Left ventricle myocardium inferior (tissue), 1 donor: Measurements from ENCODE around the gene EPN2. TPM values are rescaled to one million over a fixed set of nuclear protein-coding genes. Genes with fewer than 3 reads are reported as not detected.
"Not testable (repeated sequence)": the region's sequence is repeated elsewhere in the genome, so short reads cannot be mapped to it uniquely, and the experiment has no call there.

Experiments used
- DNase-seq: peaks from one replicate; pipeline ENCODE4 v3.0.0-alpha.2; 2020
- H3K27ac ChIP-seq: fragments of 200-600 bp; replicated peaks from 2 replicates; pipeline ENCODE4 v1.8.0; 2021
- H3K27me3 ChIP-seq: fragments of 200-600 bp; 2 replicates; pipeline ENCODE4 v1.8.0; 2021; ENCODE audit warnings: low read depth
- H3K36me3 ChIP-seq: fragments of 200-600 bp; 2 replicates; pipeline ENCODE4 v1.8.0; 2021
- H3K4me1 ChIP-seq: fragments of 200-600 bp; 2 replicates; pipeline ENCODE4 v1.8.0; 2021
- H3K4me3 ChIP-seq: fragments of 200-600 bp; 2 replicates; pipeline ENCODE4 v1.8.0; 2021; ENCODE audit warnings: mild to moderate bottlenecking, moderate library complexity
- H3K9me3 ChIP-seq: fragments of 200-600 bp; replicated peaks from 2 replicates; pipeline ENCODE4 v1.8.0; 2021
- intact Hi-C: fragments of 100-400 bp; cut with micrococcal nuclease; formaldehyde crosslinking; loops from one replicate; pipeline ENCODE4 v1.11.0; 2022
- long read RNA-seq: library from polyadenylated mRNA; unstranded; transcript quantifications from one replicate; pipeline ENCODE4 v2.0.0, GENCODE V29; 2021
- total RNA-seq: library from RNA; stranded (reverse); fragmentation: NEBNext Ultra II Directional; extraction: Animal tissue kit (Norgen Biotek cat#: 25700); gene quantifications from one replicate; pipeline ENCODE4 v1.2.1, GENCODE V29; 2021
- donor health status: DM: no; HTN: yes; CAD: no; lungs with severe emphysema.

Gene EPN2
- 71.7 TPM for total RNA-seq
- long read RNA-seq, full-length matches to known transcripts: 59 of 152 reads
- long read RNA-seq, partial matches to known transcripts: 21 of 152 reads
- long read RNA-seq, other reads (novel, unspliced or antisense): 72 of 152 reads

DNA sequence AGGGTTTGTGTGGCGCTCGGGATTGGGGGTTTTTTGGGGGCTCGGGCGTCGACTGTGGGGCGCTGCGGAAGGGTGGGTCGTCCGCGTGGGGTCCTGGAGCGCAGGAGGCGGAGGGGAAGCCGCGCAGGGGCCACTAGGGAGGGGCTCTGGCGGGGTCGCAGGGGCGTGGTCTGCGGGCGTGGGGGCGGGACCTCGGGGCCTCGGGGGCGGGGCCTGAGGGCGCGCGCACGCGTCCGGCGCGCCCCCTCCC lies at the start of gene EPN2:
Gene EPN2, plus strand, starts transcription at position 228 of the 250 bp plus-strand sequence. CDS start 45,754 bp downstream, outside the sequence.
- H3K9me3 ChIP-seq, intact Hi-C loops: not testable (repeated sequence)
- DNase-seq: peak; percentile 78

DNA sequence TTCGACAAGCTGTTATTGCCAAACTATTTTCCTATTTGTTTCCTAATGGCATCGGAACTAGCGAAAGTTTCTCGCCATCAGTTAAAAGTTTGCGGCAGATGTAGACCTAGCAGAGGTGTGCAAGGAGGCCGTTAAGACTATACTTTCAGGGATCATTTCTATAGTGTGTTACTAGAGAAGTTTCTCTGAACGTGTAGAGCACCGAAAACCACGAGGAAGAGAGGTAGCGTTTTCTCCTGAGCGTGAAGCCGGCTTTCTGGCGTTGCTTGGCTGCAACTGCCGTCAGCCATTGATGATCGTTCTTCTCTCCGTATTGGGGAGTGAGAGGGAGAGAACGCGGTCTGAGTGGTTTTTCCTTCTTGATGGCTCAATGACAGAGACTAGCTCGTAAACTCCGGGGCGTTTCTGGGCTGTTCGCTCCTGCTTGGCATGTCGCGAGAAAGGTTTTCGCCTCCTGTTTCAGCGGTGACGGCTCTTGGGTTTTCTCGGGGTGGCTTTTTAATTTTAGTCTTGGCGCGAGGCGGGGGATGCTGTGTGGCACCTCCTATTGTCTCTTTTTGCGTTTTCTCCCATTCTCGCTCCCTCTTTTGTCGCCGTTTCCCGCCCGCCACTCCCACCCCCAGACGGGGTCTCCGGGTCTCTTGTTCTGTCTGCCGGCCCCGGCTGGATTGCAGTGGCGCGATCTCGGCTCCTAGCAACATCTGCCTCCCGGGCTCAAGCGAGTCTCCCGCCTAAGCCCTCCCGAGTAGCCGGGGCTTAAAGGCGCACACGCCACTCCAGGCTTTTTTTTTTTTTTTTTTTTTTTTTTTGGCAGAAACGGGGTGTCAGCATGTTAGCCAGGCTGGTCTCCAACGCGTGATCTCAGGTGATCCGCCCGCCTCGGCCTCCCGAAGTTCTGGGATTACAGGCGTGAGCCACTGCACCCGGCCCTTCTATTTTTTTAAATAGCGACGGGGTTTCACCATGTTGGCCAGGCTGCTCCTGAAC lies 49.0 kb upstream of the EPN2 start:
- peak overlapping the region; percentile 72 for H3K27ac ChIP-seq
- intact Hi-C loops, H3K4me1 ChIP-seq, H3K36me3 ChIP-seq, DNase-seq, H3K4me3 ChIP-seq, H3K9me3 ChIP-seq, H3K27me3 ChIP-seq: not testable (repeated sequence)

More for the DNA sequence above, at the start of gene EPN2:
- Histone ChIP-seq H3K4me1 (peaks cover 46% of the 10 kb centered on the region), H3K27ac (peak within 1 kb of the TSS; percentile 97), H3K4me3 (peak within 1 kb of the TSS; percentile 100)
- H3K27me3 ChIP-seq, H3K36me3 ChIP-seq: not testable (repeated sequence)

DNA sequence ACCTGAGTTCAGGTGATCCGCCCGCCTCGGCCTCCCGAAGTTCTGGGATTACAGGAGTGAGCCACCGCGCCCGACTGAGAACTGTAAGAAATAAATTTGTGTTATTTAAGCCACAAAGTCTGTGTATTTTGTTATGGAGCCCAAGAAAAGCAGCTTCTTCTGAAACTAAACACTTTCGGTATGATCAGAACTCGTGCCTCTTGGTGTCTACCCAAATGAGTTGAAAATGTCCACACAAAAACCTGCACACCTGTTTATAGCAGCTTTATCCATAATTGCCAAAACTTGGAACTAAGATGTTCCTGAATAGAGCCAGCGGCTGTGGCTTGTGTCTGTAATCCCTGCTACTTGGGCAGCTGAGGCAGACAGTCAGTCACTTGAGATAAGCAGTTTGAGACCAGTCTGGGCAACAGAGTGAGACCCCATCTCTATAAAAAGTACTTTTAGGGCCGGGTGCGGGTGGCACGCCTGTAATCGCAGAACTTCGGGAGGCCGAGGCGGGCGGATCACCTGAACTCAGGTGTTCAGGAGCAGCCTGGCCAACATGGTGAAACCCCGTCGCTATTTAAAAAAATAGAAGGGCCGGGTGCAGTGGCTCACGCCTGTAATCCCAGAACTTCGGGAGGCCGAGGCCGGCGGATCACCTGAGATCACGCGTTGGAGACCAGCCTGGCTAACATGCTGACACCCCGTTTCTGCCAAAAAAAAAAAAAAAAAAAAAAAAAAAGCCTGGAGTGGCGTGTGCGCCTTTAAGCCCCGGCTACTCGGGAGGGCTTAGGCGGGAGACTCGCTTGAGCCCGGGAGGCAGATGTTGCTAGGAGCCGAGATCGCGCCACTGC lies 48.1 kb upstream of the EPN2 start:
- DNase-seq, H3K36me3 ChIP-seq, H3K27me3 ChIP-seq, H3K4me3 ChIP-seq, H3K27ac ChIP-seq, H3K4me1 ChIP-seq, intact Hi-C loops, H3K9me3 ChIP-seq: not testable (repeated sequence)

DNA sequence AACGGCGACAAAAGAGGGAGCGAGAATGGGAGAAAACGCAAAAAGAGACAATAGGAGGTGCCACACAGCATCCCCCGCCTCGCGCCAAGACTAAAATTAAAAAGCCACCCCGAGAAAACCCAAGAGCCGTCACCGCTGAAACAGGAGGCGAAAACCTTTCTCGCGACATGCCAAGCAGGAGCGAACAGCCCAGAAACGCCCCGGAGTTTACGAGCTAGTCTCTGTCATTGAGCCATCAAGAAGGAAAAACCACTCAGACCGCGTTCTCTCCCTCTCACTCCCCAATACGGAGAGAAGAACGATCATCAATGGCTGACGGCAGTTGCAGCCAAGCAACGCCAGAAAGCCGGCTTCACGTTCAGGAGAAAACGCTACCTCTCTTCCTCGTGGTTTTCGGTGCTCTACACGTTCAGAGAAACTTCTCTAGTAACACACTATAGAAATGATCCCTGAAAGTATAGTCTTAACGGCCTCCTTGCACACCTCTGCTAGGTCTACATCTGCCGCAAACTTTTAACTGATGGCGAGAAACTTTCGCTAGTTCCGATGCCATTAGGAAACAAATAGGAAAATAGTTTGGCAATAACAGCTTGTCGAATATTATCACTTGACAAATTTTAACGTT lies 47.3 kb upstream of the EPN2 start:
- H3K4me3 ChIP-seq, H3K27ac ChIP-seq, intact Hi-C loops, H3K4me1 ChIP-seq, H3K27me3 ChIP-seq, DNase-seq, H3K36me3 ChIP-seq, H3K9me3 ChIP-seq: not testable (repeated sequence)

DNA sequence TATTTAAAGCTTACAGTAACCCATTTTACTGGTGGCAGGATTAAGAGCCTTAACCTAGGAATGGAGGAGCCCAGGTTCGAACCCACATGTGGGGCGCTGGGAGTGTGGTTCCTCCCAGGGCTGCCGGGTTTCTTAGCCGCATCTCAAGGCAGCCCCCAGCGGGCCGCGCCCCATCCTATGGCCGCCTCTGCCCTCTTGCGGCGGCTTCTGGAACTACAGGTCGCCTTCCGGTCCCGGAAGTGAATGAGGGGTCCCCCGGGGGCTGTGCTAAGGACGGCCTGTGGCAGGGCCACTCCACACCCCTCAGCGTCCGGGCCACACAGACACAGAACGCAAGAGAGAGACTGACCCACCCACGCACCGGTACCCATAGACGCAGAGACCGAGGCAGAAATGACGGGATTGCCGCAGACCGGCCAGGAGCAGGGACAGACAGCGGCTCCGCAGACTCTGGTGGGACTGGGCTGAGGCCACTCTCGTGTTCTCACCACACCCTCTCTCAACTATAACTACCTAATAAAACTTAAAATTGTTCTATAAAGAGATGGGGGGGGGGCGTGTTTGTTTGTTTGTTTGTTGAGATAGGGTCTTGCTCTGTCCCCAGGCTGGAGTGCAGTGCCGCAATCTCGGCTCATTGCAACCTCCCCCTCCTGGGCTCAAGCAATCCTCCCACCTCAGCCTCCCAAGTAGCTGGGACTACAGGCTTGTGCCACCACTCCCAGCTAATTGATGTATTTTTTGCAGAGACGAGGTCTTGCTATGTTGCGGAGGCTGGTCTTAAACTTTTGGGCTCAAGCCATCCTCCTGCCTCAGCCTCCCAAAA lies 40.6 kb upstream of the EPN2 start:
- Histone ChIP-seq H3K27ac (peak overlapping the region; percentile 82), H3K4me3 (peak overlapping the region; percentile 67)
- peak; percentile 59 for DNase-seq
- H3K9me3 ChIP-seq, H3K27me3 ChIP-seq, intact Hi-C loops, H3K4me1 ChIP-seq, H3K36me3 ChIP-seq: not testable (repeated sequence)

DNA sequence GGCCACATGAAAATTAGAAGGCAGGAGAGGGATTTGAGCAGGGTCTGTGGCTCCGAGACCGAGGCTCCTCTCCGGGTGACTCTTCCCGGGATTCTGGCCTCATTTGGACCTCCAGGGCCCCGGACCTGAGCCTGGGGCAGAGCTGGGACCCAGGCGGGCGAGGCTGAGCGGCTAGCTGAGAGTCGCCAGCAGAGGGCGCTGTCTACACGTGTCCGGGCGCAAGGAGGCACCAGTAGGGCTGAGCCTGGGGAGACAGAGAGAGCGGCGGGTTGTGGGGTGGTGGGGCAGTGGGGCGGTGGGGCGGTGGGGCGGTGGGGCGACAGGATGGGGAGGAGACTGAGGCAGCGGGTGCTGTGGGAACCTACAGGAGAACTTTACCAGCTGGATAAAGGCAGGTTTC lies 34.7 kb upstream of the EPN2 start:
- H3K9me3 ChIP-seq, H3K4me3 ChIP-seq, DNase-seq, H3K36me3 ChIP-seq, intact Hi-C loops, H3K27ac ChIP-seq, H3K4me1 ChIP-seq, H3K27me3 ChIP-seq: not testable (repeated sequence)

DNA sequence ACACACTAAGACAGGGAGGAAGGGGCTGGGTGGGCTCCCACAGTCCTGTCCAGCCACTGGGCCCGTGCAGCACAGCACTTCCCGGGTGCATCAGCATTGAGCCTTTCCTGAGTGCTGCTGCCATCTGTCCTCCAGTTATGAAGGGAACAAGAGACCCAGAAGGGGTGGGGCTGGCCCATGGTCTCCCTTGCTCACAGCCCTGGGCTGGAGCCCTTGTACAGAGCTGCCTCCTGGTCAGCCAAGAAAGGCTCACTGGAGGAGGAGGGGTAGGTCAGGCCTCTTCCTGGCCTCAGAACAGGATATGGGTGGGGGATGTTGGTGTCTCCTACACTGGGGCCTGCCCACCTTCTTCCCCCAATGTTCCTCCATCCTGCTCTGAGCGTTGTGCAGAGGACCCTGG lies 33.7 kb upstream of the EPN2 start:
- H3K27ac ChIP-seq, intact Hi-C loops, H3K4me3 ChIP-seq, H3K36me3 ChIP-seq, DNase-seq, H3K27me3 ChIP-seq, H3K4me1 ChIP-seq, H3K9me3 ChIP-seq: not testable (repeated sequence)

DNA sequence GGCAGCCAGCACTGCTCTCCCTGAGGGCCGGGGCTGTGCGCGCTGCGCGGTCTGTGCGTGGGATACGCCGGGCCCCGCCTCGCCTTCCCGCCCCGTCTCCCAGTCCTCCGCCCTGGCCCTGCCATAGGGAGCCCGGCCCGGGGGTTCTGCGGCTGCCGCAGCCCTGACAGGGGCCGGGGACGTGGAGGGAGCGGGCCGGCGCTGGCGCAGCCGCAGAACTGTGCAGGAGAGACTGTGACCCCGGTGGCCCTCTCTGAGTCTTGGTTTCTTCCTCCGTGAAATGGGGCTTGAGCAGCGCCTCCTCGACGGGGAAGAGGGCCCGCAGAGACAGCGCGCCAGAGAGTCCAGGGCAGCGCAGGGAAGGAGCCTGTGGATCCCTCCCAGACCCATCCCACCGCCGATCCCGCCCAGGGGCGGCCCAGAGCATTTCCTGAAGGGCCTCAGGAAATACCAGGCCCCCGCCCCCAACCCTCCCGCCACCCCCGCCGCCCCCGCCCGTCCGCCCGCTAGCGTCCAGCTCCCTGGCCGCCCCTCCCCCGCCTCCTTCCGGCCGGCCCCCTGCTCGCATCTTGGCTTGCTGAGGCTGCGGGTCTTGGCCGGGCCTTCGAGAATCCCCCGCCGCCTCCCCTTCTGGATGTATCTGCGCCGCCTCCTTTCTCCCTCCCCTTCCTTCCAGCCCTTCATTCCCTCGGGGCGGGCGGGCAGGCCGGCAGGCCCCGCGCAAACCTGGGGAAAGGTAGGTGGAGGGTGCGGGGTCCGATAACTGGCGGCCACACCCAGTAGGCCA lies 21.9 kb upstream of the EPN2 start:
- H3K27me3 ChIP-seq, intact Hi-C loops, H3K9me3 ChIP-seq: not testable (repeated sequence)

DNA sequence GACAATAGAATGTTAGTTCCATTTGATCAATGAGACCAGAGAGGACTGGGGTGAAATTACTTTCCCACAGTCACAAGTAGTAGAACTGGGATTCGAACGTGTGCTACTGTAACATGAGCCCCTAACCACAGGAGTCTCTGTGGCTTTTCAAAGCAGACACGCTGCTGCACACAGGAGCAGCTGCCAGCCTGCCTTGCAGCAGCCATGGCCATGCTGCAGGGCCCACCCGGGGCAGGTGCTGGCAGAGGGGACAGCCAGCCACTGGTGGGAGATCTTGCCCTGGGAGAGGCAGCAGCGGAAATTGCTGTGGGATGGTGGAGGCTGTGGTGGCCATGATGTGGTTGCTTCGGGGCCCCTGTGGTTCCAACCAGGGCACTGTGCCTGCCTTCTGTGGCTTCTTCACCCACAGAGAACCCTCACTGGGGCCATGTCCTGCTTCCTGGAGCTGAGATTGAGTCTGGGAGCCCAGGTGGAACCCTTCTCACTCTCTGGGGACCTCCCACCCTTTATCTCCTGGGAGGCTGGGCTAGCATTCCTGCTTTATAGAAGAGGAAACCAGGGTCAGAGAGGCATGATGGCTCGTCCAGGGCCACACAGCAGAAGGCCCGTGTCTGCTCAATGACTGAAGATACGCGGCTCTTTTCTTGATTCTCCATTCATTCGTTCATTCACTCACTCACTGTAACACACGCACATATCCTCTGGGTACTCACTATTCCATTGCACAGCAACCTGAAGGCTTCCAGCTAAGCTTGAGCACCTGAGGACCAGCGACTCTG lies 20.8 kb upstream of the EPN2 start:
- H3K9me3 ChIP-seq, H3K4me3 ChIP-seq, intact Hi-C loops, DNase-seq, H3K36me3 ChIP-seq, H3K27me3 ChIP-seq, H3K27ac ChIP-seq, H3K4me1 ChIP-seq: not testable (repeated sequence)

More for the DNA sequence above, 21.9 kb upstream of the EPN2 start:
- H3K36me3 ChIP-seq, H3K27ac ChIP-seq, H3K4me3 ChIP-seq, DNase-seq, H3K4me1 ChIP-seq: not testable (repeated sequence)

DNA sequence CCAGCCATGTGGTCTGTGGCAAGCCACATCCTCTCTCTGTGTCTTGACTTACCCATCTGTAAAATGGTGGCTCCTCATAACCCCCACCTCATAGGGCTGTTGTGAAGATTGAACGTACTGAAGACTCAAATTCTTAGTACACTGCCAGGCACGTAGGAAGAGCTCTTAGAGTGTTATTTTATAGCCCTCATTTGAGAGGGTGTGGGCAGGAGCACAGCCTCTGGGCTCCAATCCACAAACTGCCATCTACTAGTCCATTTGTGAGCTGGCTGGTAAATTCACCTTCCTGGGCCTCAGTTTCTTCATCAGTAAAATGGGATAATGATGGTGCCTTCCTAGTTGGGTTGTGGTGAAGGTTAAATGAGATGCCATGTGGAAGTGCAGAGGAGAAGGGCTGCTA lies 18.3 kb upstream of the EPN2 start:
- H3K36me3 ChIP-seq, H3K9me3 ChIP-seq, DNase-seq, intact Hi-C loops, H3K4me3 ChIP-seq, H3K27ac ChIP-seq, H3K27me3 ChIP-seq, H3K4me1 ChIP-seq: not testable (repeated sequence)

DNA sequence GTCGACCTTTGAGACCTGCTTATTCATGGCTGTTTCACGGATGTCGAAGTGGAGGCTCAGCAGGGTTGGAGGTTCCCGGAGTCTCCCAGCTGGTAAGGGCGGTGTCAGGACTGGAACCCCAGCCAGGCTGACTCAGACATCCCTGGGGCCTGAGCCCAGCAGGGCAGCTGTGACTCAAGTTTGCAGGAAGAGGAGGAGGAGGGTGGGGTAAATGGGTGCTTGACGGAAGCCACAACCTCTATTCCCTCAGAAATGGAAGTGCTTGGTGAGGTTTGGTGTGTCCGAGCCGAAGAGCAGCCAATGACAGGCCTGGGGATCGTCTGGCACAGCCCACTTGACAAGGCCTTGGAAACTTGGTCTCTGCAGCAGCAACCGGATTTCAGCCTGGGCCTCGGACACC lies 17.8 kb upstream of the EPN2 start:
- H3K27ac ChIP-seq, DNase-seq, H3K4me1 ChIP-seq, H3K27me3 ChIP-seq, H3K4me3 ChIP-seq, intact Hi-C loops, H3K36me3 ChIP-seq, H3K9me3 ChIP-seq: not testable (repeated sequence)

DNA sequence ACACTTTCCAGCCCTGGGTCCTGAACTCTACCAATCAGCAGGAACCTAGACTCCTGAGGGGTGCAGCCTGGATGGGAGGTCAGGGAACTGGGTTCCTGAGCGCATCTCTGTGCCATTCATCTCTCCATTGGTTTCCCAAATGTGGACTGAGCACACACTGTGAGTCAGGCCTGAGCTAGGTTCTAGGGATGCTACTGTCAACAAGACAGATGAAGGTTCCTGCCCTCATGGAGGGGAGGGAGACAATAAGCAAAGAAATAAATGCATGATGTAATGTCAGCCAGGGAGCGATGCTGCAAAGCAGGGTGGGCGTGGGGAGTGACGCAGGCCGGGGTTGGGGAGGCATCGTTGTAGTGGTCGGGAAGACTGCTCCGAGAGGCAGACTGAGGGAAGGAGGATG lies 17.0 kb upstream of the EPN2 start:
- intact Hi-C loops, H3K27me3 ChIP-seq, H3K27ac ChIP-seq, H3K4me3 ChIP-seq, H3K4me1 ChIP-seq, DNase-seq, H3K9me3 ChIP-seq, H3K36me3 ChIP-seq: not testable (repeated sequence)
